Mesothelial cell of epicardium (in vitro differentiated cells): ENCODE results near the gene CRISPLD2. TPM values are rescaled to one million over a fixed set of nuclear protein-coding genes. Genes with fewer than 3 reads are reported as not detected.

Experiments used
- DNase-seq, 2 experiments: peaks; one replicate each; pipeline ENCODE4 v3.0.0; 2021; ENCODE audit warnings: low spot score in 2 of 2; ENCODE audit not compliant: unreplicated experiment in 2 of 2
- H3K27ac Mint-ChIP-seq: 2 replicates; pipeline ENCODE4 v1.8.0; 2021; ENCODE audit warnings: mixed read lengths
- H3K27me3 Mint-ChIP-seq: 2 replicates; pipeline ENCODE4 v1.8.0; 2021; ENCODE audit warnings: low read depth, mixed read lengths
- H3K36me3 Mint-ChIP-seq: 2 replicates; pipeline ENCODE4 v1.8.0; 2021; ENCODE audit warnings: mixed read lengths
- H3K4me1 Mint-ChIP-seq: 2 replicates; pipeline ENCODE4 v1.8.0; 2021; ENCODE audit warnings: mixed read lengths
- H3K4me3 Mint-ChIP-seq: 2 replicates; pipeline ENCODE4 v1.8.0; 2021; ENCODE audit warnings: mild to moderate bottlenecking, moderate library complexity, mixed read lengths
- H3K9me3 Mint-ChIP-seq: 2 replicates; pipeline ENCODE4 v1.8.0; 2021; ENCODE audit warnings: mixed read lengths
- total RNA-seq: library from RNA; stranded (reverse); gene quantifications from 3 replicates; pipeline ENCODE4 v1.2.1, GENCODE V29; 2021
- TF ChIP-seq, protein P1 (sequence below): fragments of 200-600 bp; sonication (generic); IDR thresholded peaks from one replicate; pipeline ENCODE4 v1.5.0; 2021; ENCODE audit warnings: antibody characterized with exemption; ENCODE audit not compliant: unreplicated experiment

Gene CRISPLD2
- total RNA-seq, 1 donor from 2014 or later = 80.1 TPM

DNA sequence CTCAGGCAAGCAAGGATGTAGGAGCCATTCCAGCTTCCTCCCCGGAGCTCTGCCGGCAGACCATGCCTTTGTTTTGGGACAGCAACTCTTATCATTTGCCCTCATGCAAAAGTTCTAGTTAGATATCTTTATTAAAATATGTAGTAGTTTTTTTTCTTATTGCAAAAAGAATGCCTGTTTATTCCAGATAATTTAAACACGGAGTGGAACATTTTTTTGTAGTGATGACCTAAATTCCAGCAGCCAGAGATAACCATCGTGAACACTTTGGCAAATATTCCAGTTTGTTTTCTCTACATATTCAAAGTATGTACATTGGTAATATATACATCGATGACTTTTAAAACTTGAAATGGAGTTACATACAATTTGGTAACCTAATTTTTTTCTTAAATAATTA lies 54.8 kb downstream of the CRISPLD2 start:
- H3K27ac Mint-ChIP-seq = no peak overlapping the region
- H3K36me3 Mint-ChIP-seq = peaks cover 27% of the 10 kb centered on the region
- H3K27me3 Mint-ChIP-seq = no peaks in the 10 kb centered on the region
- TF ChIP-seq, protein P1, sequence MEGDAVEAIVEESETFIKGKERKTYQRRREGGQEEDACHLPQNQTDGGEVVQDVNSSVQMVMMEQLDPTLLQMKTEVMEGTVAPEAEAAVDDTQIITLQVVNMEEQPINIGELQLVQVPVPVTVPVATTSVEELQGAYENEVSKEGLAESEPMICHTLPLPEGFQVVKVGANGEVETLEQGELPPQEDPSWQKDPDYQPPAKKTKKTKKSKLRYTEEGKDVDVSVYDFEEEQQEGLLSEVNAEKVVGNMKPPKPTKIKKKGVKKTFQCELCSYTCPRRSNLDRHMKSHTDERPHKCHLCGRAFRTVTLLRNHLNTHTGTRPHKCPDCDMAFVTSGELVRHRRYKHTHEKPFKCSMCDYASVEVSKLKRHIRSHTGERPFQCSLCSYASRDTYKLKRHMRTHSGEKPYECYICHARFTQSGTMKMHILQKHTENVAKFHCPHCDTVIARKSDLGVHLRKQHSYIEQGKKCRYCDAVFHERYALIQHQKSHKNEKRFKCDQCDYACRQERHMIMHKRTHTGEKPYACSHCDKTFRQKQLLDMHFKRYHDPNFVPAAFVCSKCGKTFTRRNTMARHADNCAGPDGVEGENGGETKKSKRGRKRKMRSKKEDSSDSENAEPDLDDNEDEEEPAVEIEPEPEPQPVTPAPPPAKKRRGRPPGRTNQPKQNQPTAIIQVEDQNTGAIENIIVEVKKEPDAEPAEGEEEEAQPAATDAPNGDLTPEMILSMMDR = no peak
- peaks cover under 1% of the 10 kb centered on the region for H3K4me1 Mint-ChIP-seq
- no peak overlapping the region for H3K4me3 Mint-ChIP-seq
- DNase-seq = no peak
- H3K9me3 Mint-ChIP-seq = no peaks in the 10 kb centered on the region

- Mint-ChIP-seq H3K9me3 (no peaks in the 10 kb centered on the region), H3K27me3 (no peaks in the 10 kb centered on the region), H3K36me3 (peaks cover 27% of the 10 kb centered on the region), H3K4me3 (no peak overlapping the region), H3K4me1 (peaks cover 4% of the 10 kb centered on the region), H3K27ac (no peak overlapping the region)
- no peak for DNase-seq
- TF ChIP-seq, protein P1 = no peak
These were observed 55.2 kb downstream of the CRISPLD2 start for GRCh38 chr16:84874983-84875382.

GRCh38 chr16:84875846-84876245 lies 56.1 kb downstream of the CRISPLD2 start:
- H3K4me1 Mint-ChIP-seq = peaks cover 7% of the 10 kb centered on the region
- TF ChIP-seq, protein P1 = no peak
- no peak overlapping the region for H3K27ac Mint-ChIP-seq
- H3K4me3 Mint-ChIP-seq = no peak overlapping the region
- H3K9me3 Mint-ChIP-seq = no peaks in the 10 kb centered on the region
- no peak for DNase-seq
- peaks cover 33% of the 10 kb centered on the region for H3K36me3 Mint-ChIP-seq
- H3K27me3 Mint-ChIP-seq = no peaks in the 10 kb centered on the region

DNA sequence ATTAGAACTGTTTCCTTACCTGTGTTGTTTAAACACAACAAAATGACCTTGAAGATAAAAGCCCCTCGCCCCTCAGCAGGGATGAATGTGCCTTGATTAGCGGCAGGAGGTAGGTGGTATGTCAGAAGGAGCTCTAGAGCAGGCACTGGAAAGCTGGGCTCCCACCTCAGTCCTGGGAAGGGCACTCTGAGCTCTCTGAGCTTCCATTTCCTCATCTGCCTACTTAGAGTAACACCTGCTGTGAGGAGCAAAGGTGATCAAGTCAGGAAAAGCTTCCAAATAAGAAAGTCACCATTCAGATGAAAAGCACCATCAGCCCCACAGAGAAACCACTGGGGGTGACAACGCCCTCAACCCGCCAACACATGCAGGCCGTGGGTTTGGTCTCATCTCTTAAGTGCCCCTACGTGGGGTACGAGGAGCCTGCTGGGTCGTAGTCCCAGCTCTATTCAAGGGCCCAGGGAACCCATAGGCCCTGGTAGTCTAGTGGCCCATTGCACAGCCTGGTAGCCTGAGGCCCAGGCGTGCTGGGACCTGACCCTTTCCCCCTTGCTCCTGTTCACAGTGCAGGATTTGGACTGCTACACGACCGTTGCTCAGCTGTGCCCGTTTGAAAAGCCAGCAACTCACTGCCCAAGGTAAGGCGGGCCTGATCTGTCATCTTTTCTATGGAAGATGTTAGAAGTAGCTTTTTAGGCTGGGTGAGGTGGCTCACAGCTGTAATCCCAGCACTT lies 57.3 kb downstream of the CRISPLD2 start:
- Mint-ChIP-seq H3K4me3 (no peak overlapping the region), H3K36me3 (peaks cover 45% of the 10 kb centered on the region), H3K27me3 (no peaks in the 10 kb centered on the region), H3K9me3 (no peaks in the 10 kb centered on the region), H3K27ac (no peak overlapping the region), H3K4me1 (peaks cover 7% of the 10 kb centered on the region)
- DNase-seq = no peak
- TF ChIP-seq, protein P1 = no peak

GRCh38 chr16:84878770-84879169 lies 59.0 kb downstream of the CRISPLD2 start:
- H3K9me3 Mint-ChIP-seq = no peaks in the 10 kb centered on the region
- peaks cover 7% of the 10 kb centered on the region for H3K4me1 Mint-ChIP-seq
- no peak for DNase-seq
- no peaks in the 10 kb centered on the region for H3K27me3 Mint-ChIP-seq
- TF ChIP-seq, protein P1 = no peak
- H3K36me3 Mint-ChIP-seq = peaks cover 47% of the 10 kb centered on the region
- no peak overlapping the region for H3K4me3 Mint-ChIP-seq
- H3K27ac Mint-ChIP-seq = no peak overlapping the region
